ENCODE results near the gene HTR4. TPM values are rescaled to one million over a fixed set of nuclear protein-coding genes. Genes with fewer than 3 reads are reported as not detected.

HTR4 gene
- total and polyA plus RNA-seq, 8 donors = 0.92 to 17.4 (median 7.6) TPM; not detected in 5

DNA sequence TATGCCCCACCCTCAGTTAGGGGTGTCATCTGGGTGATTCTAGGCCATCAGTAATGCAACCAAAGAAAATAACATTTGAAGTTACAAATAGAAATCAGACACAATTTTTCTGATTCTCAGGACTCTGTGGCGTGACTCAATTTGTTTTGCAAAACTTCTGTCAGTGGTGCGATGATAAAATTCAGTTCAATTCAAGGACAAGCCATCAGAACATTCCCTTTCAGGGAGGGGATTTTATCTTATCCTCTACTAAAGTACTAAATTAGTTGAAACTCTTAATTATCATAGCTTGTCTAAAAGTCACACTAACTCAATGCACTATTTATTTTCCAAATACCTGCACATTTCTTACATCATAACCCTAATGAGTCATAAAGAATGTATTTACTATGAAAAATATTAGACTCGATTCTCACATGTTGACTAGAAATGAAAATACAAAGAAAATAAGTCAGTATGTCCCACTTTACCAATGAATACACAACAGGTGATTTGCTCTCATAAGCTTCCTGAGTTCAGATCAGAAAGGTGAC, 28.2 kb downstream of the HTR4 start:
- Histone ChIP-seq H3K27ac (no peak overlapping the region), H3K4me1 (no peaks in the 10 kb centered on the region), H3K9me3 (no peaks in the 10 kb centered on the region), H3K4me3 (no peak overlapping the region), H3K27me3 (no peaks in the 10 kb centered on the region), H3K36me3 (no peaks in the 10 kb centered on the region)
- TF ChIP-seq POLR2A (IDR thresholded peaks at IDR 0.05) (no peak), POLR2AphosphoS5 (IDR thresholded peaks at IDR 0.05) (no peak), EP300 (IDR thresholded peaks at IDR 0.05) (no peak)
- TF ChIP-seq, protein P1, sequence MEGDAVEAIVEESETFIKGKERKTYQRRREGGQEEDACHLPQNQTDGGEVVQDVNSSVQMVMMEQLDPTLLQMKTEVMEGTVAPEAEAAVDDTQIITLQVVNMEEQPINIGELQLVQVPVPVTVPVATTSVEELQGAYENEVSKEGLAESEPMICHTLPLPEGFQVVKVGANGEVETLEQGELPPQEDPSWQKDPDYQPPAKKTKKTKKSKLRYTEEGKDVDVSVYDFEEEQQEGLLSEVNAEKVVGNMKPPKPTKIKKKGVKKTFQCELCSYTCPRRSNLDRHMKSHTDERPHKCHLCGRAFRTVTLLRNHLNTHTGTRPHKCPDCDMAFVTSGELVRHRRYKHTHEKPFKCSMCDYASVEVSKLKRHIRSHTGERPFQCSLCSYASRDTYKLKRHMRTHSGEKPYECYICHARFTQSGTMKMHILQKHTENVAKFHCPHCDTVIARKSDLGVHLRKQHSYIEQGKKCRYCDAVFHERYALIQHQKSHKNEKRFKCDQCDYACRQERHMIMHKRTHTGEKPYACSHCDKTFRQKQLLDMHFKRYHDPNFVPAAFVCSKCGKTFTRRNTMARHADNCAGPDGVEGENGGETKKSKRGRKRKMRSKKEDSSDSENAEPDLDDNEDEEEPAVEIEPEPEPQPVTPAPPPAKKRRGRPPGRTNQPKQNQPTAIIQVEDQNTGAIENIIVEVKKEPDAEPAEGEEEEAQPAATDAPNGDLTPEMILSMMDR (IDR thresholded peaks at IDR 0.05) = no peak
- intact Hi-C loops (cut with DNase I; ENCODE audit: low total_unique reads) = no loop called here
- DNase-seq = no peak
- WGBS, 5 donors = 75 to 83% (median 77%) methylated on average over 3 of the region's 3 CpGs

DNA sequence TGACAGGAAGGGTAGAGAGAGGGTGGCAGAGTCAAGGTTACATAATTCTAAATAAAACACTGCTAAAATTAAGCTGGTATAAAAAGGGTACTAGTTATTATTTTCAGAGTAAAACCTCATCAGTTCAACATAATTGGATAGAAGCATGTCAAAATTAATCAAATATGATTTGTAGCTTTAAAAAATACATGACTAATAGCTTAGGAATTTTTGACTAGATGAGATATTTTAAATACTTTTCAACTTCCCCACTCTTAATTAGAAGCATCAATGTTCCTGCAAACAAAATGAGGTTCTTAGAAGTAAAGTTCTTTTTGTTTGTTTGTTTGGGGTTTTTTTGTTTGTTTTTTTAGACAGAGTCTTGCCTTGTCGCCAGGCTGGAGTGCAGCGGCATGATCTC, 29.1 kb downstream of the HTR4 start:
- 81 to 92% (median 86%) methylated on average over 2 of the region's 2 CpGs for WGBS, 5 donors
- TF ChIP-seq, protein P1 (IDR thresholded peaks at IDR 0.05) = no peak
- no peak for TF ChIP-seq POLR2A (IDR thresholded peaks at IDR 0.05)
- TF ChIP-seq POLR2AphosphoS5 (IDR thresholded peaks at IDR 0.05) = no peak
- no peak for TF ChIP-seq EP300 (IDR thresholded peaks at IDR 0.05)
- H3K9me3 ChIP-seq = no peaks in the 10 kb centered on the region
- no peak overlapping the region for H3K4me3 ChIP-seq
- intact Hi-C loops (cut with DNase I; ENCODE audit: low total_unique reads) = no loop called here
- H3K27ac ChIP-seq = no peak overlapping the region
- H3K27me3 ChIP-seq = no peaks in the 10 kb centered on the region
- H3K4me1 ChIP-seq = no peaks in the 10 kb centered on the region
- H3K36me3 ChIP-seq = no peaks in the 10 kb centered on the region
- DNase-seq = no peak

DNA sequence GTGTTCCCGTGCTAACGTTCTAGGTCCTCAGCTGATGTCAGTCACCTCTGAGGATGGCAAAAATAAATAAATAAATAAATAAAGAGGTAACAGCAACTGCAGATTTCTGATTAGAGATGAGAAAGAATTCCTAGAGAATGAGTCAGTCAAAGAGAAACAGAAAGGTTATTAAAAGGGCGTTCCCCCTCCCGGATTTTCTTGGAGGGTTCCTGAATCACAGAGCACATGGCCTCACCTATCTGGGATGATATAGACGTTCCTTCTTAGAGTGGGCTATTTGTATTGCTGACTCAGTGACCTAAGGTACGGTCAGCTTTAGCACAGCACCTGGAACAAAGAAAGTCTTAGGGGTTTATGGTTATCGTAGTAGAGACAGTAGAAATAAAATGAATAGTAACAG, 30.6 kb downstream of the HTR4 start:
- no peaks in the 10 kb centered on the region for H3K27me3 ChIP-seq
- no peak for DNase-seq
- intact Hi-C loops (cut with DNase I; ENCODE audit: low total_unique reads) = no loop called here
- H3K27ac ChIP-seq = no peak overlapping the region
- no peaks in the 10 kb centered on the region for H3K9me3 ChIP-seq
- WGBS, 5 donors = 58 to 69% (median 59%) methylated on average over 7 of the region's 7 CpGs
- no peak overlapping the region for H3K4me3 ChIP-seq
- TF ChIP-seq POLR2AphosphoS5 (IDR thresholded peaks at IDR 0.05) (no peak), EP300 (IDR thresholded peaks at IDR 0.05) (no peak), POLR2A (IDR thresholded peaks at IDR 0.05) (no peak)
- TF ChIP-seq, protein P1 (IDR thresholded peaks at IDR 0.05) = no peak
- H3K36me3 ChIP-seq = no peaks in the 10 kb centered on the region
- no peaks in the 10 kb centered on the region for H3K4me1 ChIP-seq

DNA sequence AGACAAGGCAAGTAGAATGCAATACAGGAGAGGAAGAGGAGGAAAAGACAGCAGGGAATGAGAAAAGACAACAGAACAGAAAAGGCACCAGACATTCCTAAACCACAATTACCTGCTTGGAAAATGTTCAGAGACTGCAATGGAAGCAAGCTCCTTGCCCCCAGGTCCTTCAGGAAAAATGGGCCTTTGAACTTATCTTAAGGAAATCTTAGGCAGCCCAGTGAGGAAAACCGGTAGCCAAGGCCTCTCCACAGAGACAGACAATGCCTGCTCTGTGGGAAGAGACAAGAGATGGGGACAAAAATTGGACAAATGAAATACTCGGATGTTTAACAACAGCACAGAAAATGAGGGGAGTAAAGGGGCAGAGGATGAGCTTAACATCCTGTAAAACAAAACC, 31.2 kb downstream of the HTR4 start:
- no peak for TF ChIP-seq POLR2A (IDR thresholded peaks at IDR 0.05)
- no peak for TF ChIP-seq EP300 (IDR thresholded peaks at IDR 0.05)
- no peak for TF ChIP-seq POLR2AphosphoS5 (IDR thresholded peaks at IDR 0.05)
- TF ChIP-seq, protein P1 (IDR thresholded peaks at IDR 0.05) = no peak
- intact Hi-C loops (cut with DNase I; ENCODE audit: low total_unique reads) = no loop called here
- H3K4me1 ChIP-seq = no peaks in the 10 kb centered on the region
- no peaks in the 10 kb centered on the region for H3K9me3 ChIP-seq
- H3K27me3 ChIP-seq = no peaks in the 10 kb centered on the region
- no peak overlapping the region for H3K27ac ChIP-seq
- no peak for DNase-seq
- H3K36me3 ChIP-seq = no peaks in the 10 kb centered on the region
- 60 to 82% (median 74%) methylated on average over 2 of the region's 2 CpGs for WGBS, 5 donors
- no peak overlapping the region for H3K4me3 ChIP-seq
